GM12878 (cell line): ENCODE data around the gene ATG14. TPM values are rescaled to one million over a fixed set of nuclear protein-coding genes. Genes with fewer than 3 reads are reported as not detected.

Experiments
- ATAC-seq: fragments of 200-7000 bp; cut with Tn5 transposase; 3 replicates; pipeline ENCODE4 v1.9.1; 2020; ENCODE audit warnings: mild to moderate bottlenecking, moderate library complexity
- BruUV-seq: library from RNA; stranded (reverse); fragments of 400-500 nt; replicated peaks from 2 replicates; lab custom pipeline; 2021; lab: Mats Ljungman, UMichigan
- CTCF ChIA-PET: fragments of 300-600 bp; sonication (Branson Sonifier 250); formaldehyde crosslinking; extraction: SDS; loops from one replicate; lab custom pipeline; 2021; ENCODE audit warnings: inconsistent platforms; lab: Yijun Ruan, JAX
- POLR2A ChIA-PET: fragments of 350-600 bp; formaldehyde crosslinking; extraction: SDS; loops from one replicate; lab custom pipeline; 2021; ENCODE audit warnings: inconsistent platforms; lab: Charles Lee
- RAD21 ChIA-PET: fragments of 300-600 bp; sonication (Branson Sonifier 250); formaldehyde crosslinking; loops from one replicate; lab custom pipeline; 2023; ENCODE audit warnings: antibody characterized with exemption; ENCODE audit not compliant: unreplicated experiment; lab: Charles Lee
- SMC1A ChIA-PET: fragments of 300-600 bp; sonication (Branson Sonifier 250); formaldehyde crosslinking; loops from one replicate; lab custom pipeline; 2023; ENCODE audit not compliant: unreplicated experiment, uncharacterized antibody; lab: Charles Lee
- DNase-seq: peaks from one replicate; pipeline ENCODE4 v3.0.0-alpha.2; 2011; ENCODE audit warnings: low read depth, low spot score
- FAIRE-seq: peaks from 3 replicates; lab custom pipeline; 2011; peaks lifted over from hg19 to GRCh38; lab: Jason Lieb, UNC
- H2AFZ ChIP-seq: 2 replicates; pipeline ENCODE4 v1.6.0; 2011; ENCODE audit warnings: low read depth, low read length, control low read depth; ENCODE audit not compliant: control insufficient read depth
- H3K27ac ChIP-seq: 2 replicates; pipeline ENCODE4 v1.5.1; 2011; ENCODE audit warnings: control low read depth; ENCODE audit not compliant: control insufficient read depth, insufficient read depth
- H3K27me3 ChIP-seq, 2 experiments: replicated peaks in 1 of 2; 2 replicates each; pipeline versions ENCODE4 v1.6.0 to v1.6.1; 2011; ENCODE audit warnings: low read length in 1 of 2; ENCODE audit not compliant: control insufficient read depth in 2 of 2, insufficient read depth in 2 of 2
- H3K36me3 ChIP-seq, 2 experiments: 2 replicates each; pipeline ENCODE4 v1.5.1; 2011; ENCODE audit warnings: low read length in 1 of 2; ENCODE audit not compliant: control insufficient read depth in 2 of 2, insufficient read depth in 2 of 2
- H3K4me1 ChIP-seq: 2 replicates; pipeline ENCODE4 v1.6.1; 2011; ENCODE audit warnings: mild to moderate bottlenecking, low read length, moderate library complexity, mixed read lengths; ENCODE audit not compliant: control insufficient read depth, insufficient read depth
- H3K4me2 ChIP-seq: 2 replicates; pipeline ENCODE4 v1.6.0; 2011; ENCODE audit warnings: control low read depth; ENCODE audit not compliant: control insufficient read depth, insufficient read depth
- H3K4me3 ChIP-seq: fragments of 200-600 bp; sonication (generic); 2 replicates; pipeline ENCODE4 v1.5.1; 2016
- H3K79me2 ChIP-seq: 2 replicates; pipeline ENCODE4 v1.6.0; 2011; ENCODE audit warnings: low read length; ENCODE audit not compliant: control insufficient read depth, insufficient read depth
- H3K9ac ChIP-seq: 2 replicates; pipeline ENCODE4 v1.8.0; 2011; ENCODE audit warnings: low read length, control low read depth, mixed read lengths; ENCODE audit not compliant: control insufficient read depth, insufficient read depth
- H3K9me3 ChIP-seq: replicated peaks from 3 replicates; pipeline ENCODE4 v1.5.1; 2011; ENCODE audit warnings: mild to moderate bottlenecking, low read length; ENCODE audit not compliant: control insufficient read depth, insufficient read depth
- H4K20me1 ChIP-seq: 2 replicates; pipeline ENCODE4 v1.6.0; 2011; ENCODE audit not compliant: control insufficient read depth, insufficient read depth
- CUX1 ChIP-seq: IDR thresholded peaks from 2 replicates; pipeline ENCODE4 v1.6.1; 2012; ENCODE audit warnings: improper control_type of control experiment, low read depth, low read length; ENCODE audit not compliant: insufficient replicate concordance
- ETV6 ChIP-seq, 2 experiments: fragments of 450-650 bp in 1 of 2; IDR thresholded peaks in 1 of 2; conservative IDR thresholded peaks in 1 of 2; 2 replicates each; pipeline ENCODE4 v1.6.1; 2014; ENCODE audit warnings: antibody characterized with exemption in 1 of 2, borderline replicate concordance in 1 of 2, low read depth in 1 of 2, mild to moderate bottlenecking in 1 of 2, moderate library complexity in 1 of 2
- HDGF ChIP-seq: fragments of 450-650 bp; IDR thresholded peaks from 2 replicates; pipeline ENCODE4 v1.6.1; 2016; ENCODE audit warnings: antibody characterized with exemption
- KAT2A ChIP-seq: conservative IDR thresholded peaks from 2 replicates; pipeline ENCODE4 v1.6.1; 2011; ENCODE audit warnings: low read depth, low read length; ENCODE audit not compliant: control insufficient read depth
- NFIC ChIP-seq: IDR thresholded peaks from 2 replicates; pipeline ENCODE4 v1.6.1; 2012; ENCODE audit warnings: low read depth, mild to moderate bottlenecking, inconsistent platforms, low read length, moderate library complexity
- NFXL1 ChIP-seq: fragments of 450-650 bp; IDR thresholded peaks from 2 replicates; pipeline ENCODE4 v1.6.1; 2017; ENCODE audit warnings: antibody characterized with exemption, mild to moderate bottlenecking, borderline replicate concordance
- PML ChIP-seq: IDR thresholded peaks from 2 replicates; pipeline ENCODE4 v1.6.1; 2012; ENCODE audit warnings: low read length, inconsistent platforms
- RUNX3 ChIP-seq: IDR thresholded peaks from 2 replicates; pipeline ENCODE4 v1.6.1; 2012; ENCODE audit warnings: low read length, inconsistent platforms
- SREBF1 ChIP-seq: IDR thresholded peaks from 2 replicates; pipeline ENCODE4 v1.6.1; 2012; ENCODE audit warnings: mild to moderate bottlenecking, low read length
- WGBS: methylation state at CpG from one replicate; pipeline ENCODE4 v1.1.6; 2016; ENCODE audit warnings: low lambda C conversion rate; ENCODE audit not compliant: insufficient replicate concordance, insufficient coverage; ENCODE audit errors: missing lambda C conversion rate; 5-methylcytosine and 5-hydroxymethylcytosine counted together
- in situ Hi-C: fragments of 300-500 bp; cut with MboI; formaldehyde crosslinking; loops from 9 replicates; pipeline ENCODE4 v1.14.3; 2018; ENCODE audit warnings: mixed read lengths
- intact Hi-C: fragments of 100-400 bp; cut with micrococcal nuclease; formaldehyde crosslinking; loops from one replicate; pipeline ENCODE4 v1.14.2; 2022; ENCODE audit not compliant: unreplicated experiment
- polyA plus RNA-seq, 11 experiments: library from polyadenylated mRNA; depleted of rRNA in 4 of 11; unstranded in 6 of 11; stranded (reverse) in 5 of 11; fragments of >200 nt; fragmentation: Nextera tagmentation in 4 of 11; fragmentation: Illumina TruSeq in 1 of 11; extraction: Ambion mirVana in 4 of 11; extraction: Trizol in 1 of 11; gene quantifications; 1 replicate in 1 of 11; 2 replicates in 10 of 11; pipeline versions ENCODE4 v1.2.1 to v1.2.3, GENCODE V29; 2011 to 2016; ENCODE audit warnings: inconsistent platforms in 2 of 11, missing spikeins in 2 of 11, low read depth in 1 of 11
- total RNA-seq, 4 experiments: library from RNA; depleted of rRNA in 3 of 4; stranded (reverse); fragments of >200 nt in 3 of 4; fragmentation: Illumina TruSeq in 1 of 4; extraction: Trizol in 1 of 4; gene quantifications; 2 replicates each; pipeline versions ENCODE4 v1.2.1 to v1.2.3, GENCODE V29; 2013 to 2021
- TF ChIP-seq, protein P1 (sequence below): IDR thresholded peaks from 2 replicates; pipeline ENCODE4 v1.6.1; 2011; ENCODE audit warnings: borderline replicate concordance, low read depth, mild to moderate bottlenecking, moderate library complexity, mixed read lengths, low read length; ENCODE audit not compliant: insufficient read depth; ENCODE audit errors: extremely low read length

ATG14 gene
- total and polyA plus RNA-seq, 10 of the 15 experiments (the other 5 are each of a cell fraction or from before 2014, with no cell fraction given), result 1.1 to 6.4 (median 5.0) TPM

- TF ChIP-seq CUX1, result no peak
- no peak for TF ChIP-seq KAT2A
- no peak for TF ChIP-seq RUNX3
- no peak for TF ChIP-seq NFIC
- TF ChIP-seq, all 136 proteins: peak for 0
Measured at GRCh38 chr14:55387121-55387520, 24.5 kb downstream of the ATG14 start (continued).

GRCh38 chr14:55386037-55386808 lies 25.4 kb downstream of the ATG14 start:
- Histone ChIP-seq H4K20me1 (no peaks in the 10 kb centered on the region), H3K79me2 (no peaks in the 10 kb centered on the region), H3K4me2 (no peak overlapping the region), H3K9ac (no peak overlapping the region), H3K9me3 (no peaks in the 10 kb centered on the region), H3K4me1 (no peaks in the 10 kb centered on the region), H2AFZ (no peak overlapping the region), H3K27ac (no peak overlapping the region), H3K36me3 (peaks cover 2 to 7% of the 10 kb centered on the region in 2 experiments; a peak in 3 of 4 replicates), H3K4me3 (no peak overlapping the region), H3K27me3 (no peaks in the 10 kb centered on the region)
- WGBS, result 66% methylated on average over 6 of the region's 6 CpGs
- ChIA-PET POLR2A (no interaction called here), SMC1A (no interaction called here), CTCF (interaction anchor here (0.9 kb wide), 1 partner anchor 116 kb away, joined by 3 read pairs; no protein-coding TSS in a partner anchor), RAD21 (interaction anchor here (0.7 kb wide), 1 partner anchor 116 kb away, joined by 3 read pairs; no protein-coding TSS in a partner anchor)
- in situ Hi-C loops, result no loop called here
- BruUV-seq, result no TSS peak
- DNase-seq (no peak), ATAC-seq (no peak), FAIRE-seq (no peak)
- TF ChIP-seq ETV6 (conservative IDR thresholded peaks at IDR 0.05 in 1 of 2, IDR thresholded peaks at IDR 0.05 in 1 of 2; ENCODE audit: borderline replicate concordance in 1 of 2, low read depth in 1 of 2) (no peak), NFXL1 (no peak), SREBF1 (no peak), PML (no peak), HDGF (no peak)
- TF ChIP-seq, protein P1, sequence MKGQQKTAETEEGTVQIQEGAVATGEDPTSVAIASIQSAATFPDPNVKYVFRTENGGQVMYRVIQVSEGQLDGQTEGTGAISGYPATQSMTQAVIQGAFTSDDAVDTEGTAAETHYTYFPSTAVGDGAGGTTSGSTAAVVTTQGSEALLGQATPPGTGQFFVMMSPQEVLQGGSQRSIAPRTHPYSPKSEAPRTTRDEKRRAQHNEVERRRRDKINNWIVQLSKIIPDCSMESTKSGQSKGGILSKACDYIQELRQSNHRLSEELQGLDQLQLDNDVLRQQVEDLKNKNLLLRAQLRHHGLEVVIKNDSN, result no peak
- intact Hi-C loops, result no loop called here
